NCI-H345 (cell line): ENCODE measurements around the gene MAP3K15.

Source experiments
- DNase-seq: peaks from one replicate; lab custom pipeline; 2025; lab: John Stamatoyannopoulos, UW

The MAP3K15 gene

DNA sequence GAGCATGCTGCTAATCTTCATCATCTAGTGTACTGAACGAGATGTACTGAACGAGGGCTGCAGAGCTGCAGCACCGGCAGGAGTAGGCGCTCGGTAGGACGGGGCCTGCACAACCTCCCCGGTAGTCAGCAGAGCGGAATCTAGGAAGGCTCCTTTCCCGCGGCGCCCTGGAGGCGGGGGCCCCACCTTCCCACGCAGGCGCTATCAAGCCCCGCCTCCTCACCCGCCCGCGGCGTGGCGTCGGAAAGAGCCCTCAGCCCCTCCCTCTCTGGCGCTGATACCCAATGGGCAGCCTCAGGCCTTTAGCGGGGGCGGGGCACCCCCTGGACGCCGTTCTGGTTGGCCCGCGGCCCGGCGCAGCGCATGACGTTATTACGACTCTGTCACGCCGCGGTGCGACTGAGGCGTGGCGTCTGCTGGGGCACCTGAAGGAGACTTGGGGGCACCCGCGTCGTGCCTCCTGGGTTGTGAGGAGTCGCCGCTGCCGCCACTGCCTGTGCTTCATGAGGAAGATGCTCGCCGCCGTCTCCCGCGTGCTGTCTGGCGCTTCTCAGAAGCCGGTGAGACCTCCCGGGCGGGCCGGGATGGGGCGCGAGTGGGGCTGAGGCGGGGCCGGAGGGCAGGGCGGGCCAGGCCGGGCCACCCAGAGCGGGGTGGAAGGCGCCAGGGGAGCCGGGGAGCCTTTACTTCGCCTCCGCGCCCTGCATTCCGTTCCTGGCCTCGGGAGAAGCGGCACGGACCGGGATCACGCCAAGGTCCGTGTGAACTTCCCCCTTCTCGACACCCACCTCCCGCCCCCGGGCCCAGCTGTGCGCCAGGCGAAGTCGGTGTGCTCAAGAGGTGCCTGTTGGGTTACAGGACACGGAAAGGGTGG is 171.5 kb downstream of the MAP3K15 start, which contains the start of gene PDHA1:
TSS of gene PDHA1 (plus strand) at position 393 of the 874 bp plus-strand sequence. CDS start at position 504, 111 bp downstream.
- DNase-seq: peak; percentile 96

- no peak for DNase-seq
Observed at GRCh38 chrX:19343085-19343534, 172.2 kb downstream of the MAP3K15 start.

- DNase-seq: no peak
Observed at GRCh38 chrX:19342331-19342906, 172.9 kb downstream of the MAP3K15 start.

GRCh38 chrX:19334945-19335626 is 180.2 kb downstream of the MAP3K15 start:
- no peak for DNase-seq

- DNase-seq: peak; percentile 28
Observed at GRCh38 chrX:19332983-19333382, 182.3 kb downstream of the MAP3K15 start.

DNA sequence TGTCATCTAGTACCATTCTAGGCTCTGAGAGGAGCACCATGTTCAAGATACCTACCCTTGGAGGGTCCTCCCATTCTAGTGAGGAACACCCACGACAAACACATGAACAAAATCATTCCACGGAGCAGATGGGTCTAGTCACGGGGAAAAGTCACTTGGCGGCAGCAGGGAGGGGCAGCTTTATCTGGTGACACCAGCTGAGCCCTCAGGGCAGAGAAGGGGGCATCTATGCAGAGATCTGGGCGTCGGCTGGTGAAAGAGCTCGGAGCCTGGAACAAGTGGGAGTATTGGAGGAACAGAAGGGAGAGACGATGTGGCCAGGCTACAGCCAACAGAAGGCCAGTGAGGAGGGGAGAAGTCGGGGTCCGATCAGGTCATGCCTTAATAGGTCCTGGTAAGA is 183.5 kb downstream of the MAP3K15 start:
- DNase-seq: no peak

- DNase-seq: no peak
Observed at GRCh38 chrX:19326567-19326966, 188.7 kb downstream of the MAP3K15 start.
